IMR-90 (cell line): ENCODE measurements around the gene DLX6. TPM values are rescaled to one million over a fixed set of nuclear protein-coding genes. Genes with fewer than 3 reads are reported as not detected.

Source experiments
- ATAC-seq: fragments of 200-7000 bp; cut with Tn5 transposase; 2 replicates; pipeline ENCODE4 v1.9.1; 2020; ENCODE audit warnings: low read depth, mild to moderate bottlenecking, moderate library complexity
- BruUV-seq: library from RNA; stranded (reverse); fragments of 400-500 nt; replicated peaks from 2 replicates; lab custom pipeline; 2021; lab: Mats Ljungman, UMichigan
- CTCF ChIA-PET: fragments of 300-600 bp; formaldehyde crosslinking; extraction: SDS; loops from one replicate; lab custom pipeline; 2021; ENCODE audit warnings: antibody characterized with exemption; lab: Yijun Ruan, JAX
- POLR2A ChIA-PET: fragments of 300-600 bp; sonication (Branson Sonifier 250); formaldehyde crosslinking; loops from one replicate; lab custom pipeline; 2022; ENCODE audit warnings: antibody characterized with exemption; ENCODE audit not compliant: unreplicated experiment; lab: Charles Lee
- DNase-seq: peaks from one replicate; pipeline ENCODE4 v3.0.0; 2013
- H2AFZ ChIP-seq: replicated peaks from 2 replicates; pipeline ENCODE3; 2013; ENCODE audit warnings: low read length, mild to moderate bottlenecking; ENCODE audit not compliant: poor library complexity
- H2AK5ac ChIP-seq: 2 replicates; pipeline ENCODE4 v1.6.1; 2013; ENCODE audit warnings: low read depth, low read length, inconsistent platforms
- H2AK9ac ChIP-seq: replicated peaks from 2 replicates; pipeline ENCODE3; 2013; ENCODE audit warnings: mild to moderate bottlenecking, low read depth, low read length, moderate library complexity; ENCODE audit not compliant: poor library complexity
- H2BK120ac ChIP-seq: 2 replicates; pipeline ENCODE4 v1.6.1; 2013; ENCODE audit warnings: low read depth, low read length, inconsistent platforms
- H2BK15ac ChIP-seq: 3 replicates; pipeline ENCODE4 v1.6.1; 2013; ENCODE audit warnings: low read depth, low read length, inconsistent platforms
- H2BK20ac ChIP-seq: 2 replicates; pipeline ENCODE4 v1.6.1; 2013; ENCODE audit warnings: low read depth, mild to moderate bottlenecking, inconsistent platforms, low read length, moderate library complexity
- H2BK5ac ChIP-seq: 2 replicates; pipeline ENCODE4 v1.6.1; 2013; ENCODE audit warnings: mild to moderate bottlenecking, low read depth, low read length, inconsistent platforms; ENCODE audit not compliant: poor library complexity, severe bottlenecking
- H3K14ac ChIP-seq: replicated peaks from 2 replicates; pipeline ENCODE4 v1.6.1; 2013; ENCODE audit warnings: low read depth, low read length, inconsistent platforms
- H3K18ac ChIP-seq: 2 replicates; pipeline ENCODE4 v1.6.1; 2013; ENCODE audit warnings: low read depth, low read length, control low read depth
- H3K23ac ChIP-seq: 2 replicates; pipeline ENCODE4 v1.6.1; 2013; ENCODE audit warnings: low read depth, low read length, inconsistent platforms
- H3K27ac ChIP-seq: 2 replicates; pipeline ENCODE4 v1.5.1; 2013; ENCODE audit warnings: mild to moderate bottlenecking, control low read depth, low read length; ENCODE audit not compliant: insufficient read depth
- H3K27me3 ChIP-seq: 2 replicates; pipeline ENCODE4 v1.6.1; 2013; ENCODE audit warnings: low read length; ENCODE audit not compliant: control insufficient read depth, insufficient read depth
- H3K36me3 ChIP-seq: 2 replicates; pipeline ENCODE4 v1.6.1; 2013; ENCODE audit warnings: low read length, mixed read lengths; ENCODE audit not compliant: control insufficient read depth, insufficient read depth
- H3K4ac ChIP-seq: 2 replicates; pipeline ENCODE4 v1.6.1; 2013; ENCODE audit warnings: low read depth, low read length, inconsistent platforms
- H3K4me1 ChIP-seq: 2 replicates; pipeline ENCODE4 v1.6.1; 2013; ENCODE audit warnings: low read length, mixed read lengths; ENCODE audit not compliant: control insufficient read depth, insufficient read depth
- H3K4me2 ChIP-seq: 2 replicates; pipeline ENCODE4 v1.6.1; 2013; ENCODE audit warnings: low read depth, mild to moderate bottlenecking, control low read depth, low read length, moderate library complexity
- H3K4me3 ChIP-seq: 2 replicates; pipeline ENCODE4 v1.5.1; 2013; ENCODE audit warnings: low read depth, mild to moderate bottlenecking, control low read depth, low read length, moderate library complexity; ENCODE audit not compliant: insufficient read depth
- H3K56ac ChIP-seq: 2 replicates; pipeline ENCODE4 v1.6.1; 2013; ENCODE audit warnings: low read length, inconsistent platforms; ENCODE audit not compliant: insufficient read depth; ENCODE audit errors: extremely low read depth
- H3K79me1 ChIP-seq, 2 experiments: 2 replicates each; pipeline ENCODE4 v1.6.1; 2013; ENCODE audit warnings: low read length in 2 of 2, inconsistent platforms in 1 of 2, low read depth in 1 of 2
- H3K9ac ChIP-seq: 2 replicates; pipeline ENCODE4 v1.6.1; 2013; ENCODE audit warnings: low read depth, low read length, control low read depth
- H3K9me1 ChIP-seq: 2 replicates; pipeline ENCODE4 v1.6.1; 2013; ENCODE audit warnings: low read length, inconsistent platforms; ENCODE audit not compliant: insufficient read depth
- H3K9me3 ChIP-seq: 2 replicates; pipeline ENCODE4 v1.6.1; 2013; ENCODE audit warnings: low read length; ENCODE audit not compliant: control insufficient read depth, insufficient read depth
- H4K20me1 ChIP-seq: 2 replicates; pipeline ENCODE4 v1.6.1; 2013; ENCODE audit warnings: low read length, inconsistent platforms; ENCODE audit not compliant: insufficient read depth
- H4K5ac ChIP-seq: 2 replicates; pipeline ENCODE4 v1.6.1; 2013; ENCODE audit warnings: mild to moderate bottlenecking, low read depth, low read length, control low read depth
- H4K8ac ChIP-seq, 2 experiments: 2 replicates each; pipeline ENCODE4 v1.6.1; 2013; ENCODE audit warnings: low read depth in 2 of 2, low read length in 2 of 2, control low read depth in 1 of 2, inconsistent platforms in 1 of 2
- H4K91ac ChIP-seq: 2 replicates; pipeline ENCODE4 v1.6.1; 2013; ENCODE audit warnings: low read depth, low read length, inconsistent platforms; ENCODE audit not compliant: insufficient read depth
- CEBPB ChIP-seq: IDR thresholded peaks from 2 replicates; pipeline ENCODE4 v1.6.1; 2012; ENCODE audit warnings: low read depth, low read length, improper control_type of control experiment
- CHD1 ChIP-seq: IDR thresholded peaks from 2 replicates; pipeline ENCODE4 v1.6.1; 2012; ENCODE audit warnings: low read depth, low read length, improper control_type of control experiment
- CTCF ChIP-seq: conservative IDR thresholded peaks from 2 replicates; pipeline ENCODE4 v1.5.1; 2012; ENCODE audit warnings: mild to moderate bottlenecking, low read depth, low read length, improper control_type of control experiment
- ELK1 ChIP-seq: fragments of 150-350 bp; IDR thresholded peaks from 2 replicates; pipeline ENCODE4 v1.6.1; 2016; ENCODE audit warnings: low read depth, mild to moderate bottlenecking, low read length, moderate library complexity, borderline replicate concordance
- FOS ChIP-seq: fragments of 150-350 bp; IDR thresholded peaks from 2 replicates; pipeline ENCODE4 v1.6.1; 2016; ENCODE audit warnings: low read depth, low read length
- MAZ ChIP-seq: IDR thresholded peaks from 2 replicates; pipeline ENCODE4 v1.6.1; 2012; ENCODE audit warnings: low read depth, mild to moderate bottlenecking, low read length, improper control_type of control experiment, moderate library complexity, borderline replicate concordance
- MXI1 ChIP-seq: IDR thresholded peaks from 2 replicates; pipeline ENCODE4 v1.6.1; 2012; ENCODE audit warnings: low read depth, mild to moderate bottlenecking, low read length, moderate library complexity, borderline replicate concordance
- NFE2L2 ChIP-seq: fragments of 150-350 bp; IDR thresholded peaks from 2 replicates; pipeline ENCODE4 v1.6.1; 2016; ENCODE audit warnings: low read depth, mild to moderate bottlenecking, low read length
- POLR2A ChIP-seq: IDR thresholded peaks from 2 replicates; pipeline ENCODE4 v1.6.1; 2012; ENCODE audit warnings: mild to moderate bottlenecking, low read depth, low read length
- RAD21 ChIP-seq: IDR thresholded peaks from 2 replicates; pipeline ENCODE4 v1.6.1; 2012; ENCODE audit warnings: low read length, improper control_type of control experiment
- RCOR1 ChIP-seq: IDR thresholded peaks from 2 replicates; pipeline ENCODE4 v1.6.1; 2012; ENCODE audit warnings: mild to moderate bottlenecking, low read length, improper control_type of control experiment; ENCODE audit not compliant: insufficient replicate concordance
- RFX5 ChIP-seq: IDR thresholded peaks from 2 replicates; pipeline ENCODE4 v1.8.0; 2012; ENCODE audit warnings: low read depth, mild to moderate bottlenecking, low read length, moderate library complexity
- SMC3 ChIP-seq: fragments of 150-350 bp; IDR thresholded peaks from 2 replicates; pipeline ENCODE4 v1.6.1; 2016; ENCODE audit warnings: low read depth, mild to moderate bottlenecking, antibody characterized with exemption, low read length, moderate library complexity
- WGBS, 2 experiments: methylation state at CpG; one replicate each; pipeline versions ENCODE4 v1.1.5 to v1.1.7; 2013; ENCODE audit warnings: missing lambda C conversion rate in 2 of 2; ENCODE audit not compliant: insufficient read length in 1 of 2; ENCODE audit errors: extremely low coverage in 2 of 2; 5-methylcytosine and 5-hydroxymethylcytosine counted together
- dilution Hi-C: fragments of 300-500 bp; cut with HindIII; formaldehyde crosslinking; loops from one replicate; pipeline ENCODE4 v1.14.3; 2018; ENCODE audit warnings: low sequenced_read_pairs; ENCODE audit not compliant: unreplicated experiment
- in situ Hi-C: fragments of 300-500 bp; cut with MboI; formaldehyde crosslinking; loops from 3 replicates; pipeline ENCODE4 v1.14.3; 2019; ENCODE audit warnings: low sequenced_read_pairs, inconsistent platforms, mixed read lengths
- intact Hi-C: fragments of 100-400 bp; cut with micrococcal nuclease; formaldehyde crosslinking; loops from 2 replicates; pipeline ENCODE4 v1.10.0; 2022
- polyA plus RNA-seq, 3 experiments: library from polyadenylated mRNA; depleted of rRNA; stranded (reverse); fragments of >200 nt; gene quantifications; 2 replicates each; pipeline ENCODE4 v1.2.3, GENCODE V29; 2012; ENCODE audit warnings: low replicate concordance in 1 of 3
- total RNA-seq: library from RNA; depleted of rRNA; stranded (reverse); fragments of >200 nt; gene quantifications from 2 replicates; pipeline ENCODE4 v1.2.3, GENCODE V29; 2012
- TF ChIP-seq, protein P1 (sequence below): fragments of 150-350 bp; IDR thresholded peaks from 2 replicates; pipeline ENCODE4 v1.6.1; 2017; ENCODE audit warnings: mild to moderate bottlenecking, antibody characterized with exemption, low read length, low read depth

DLX6 gene
- total and polyA plus RNA-seq, 2 of the 4 experiments (the other 2 are of a cell fraction): not detected

DNA sequence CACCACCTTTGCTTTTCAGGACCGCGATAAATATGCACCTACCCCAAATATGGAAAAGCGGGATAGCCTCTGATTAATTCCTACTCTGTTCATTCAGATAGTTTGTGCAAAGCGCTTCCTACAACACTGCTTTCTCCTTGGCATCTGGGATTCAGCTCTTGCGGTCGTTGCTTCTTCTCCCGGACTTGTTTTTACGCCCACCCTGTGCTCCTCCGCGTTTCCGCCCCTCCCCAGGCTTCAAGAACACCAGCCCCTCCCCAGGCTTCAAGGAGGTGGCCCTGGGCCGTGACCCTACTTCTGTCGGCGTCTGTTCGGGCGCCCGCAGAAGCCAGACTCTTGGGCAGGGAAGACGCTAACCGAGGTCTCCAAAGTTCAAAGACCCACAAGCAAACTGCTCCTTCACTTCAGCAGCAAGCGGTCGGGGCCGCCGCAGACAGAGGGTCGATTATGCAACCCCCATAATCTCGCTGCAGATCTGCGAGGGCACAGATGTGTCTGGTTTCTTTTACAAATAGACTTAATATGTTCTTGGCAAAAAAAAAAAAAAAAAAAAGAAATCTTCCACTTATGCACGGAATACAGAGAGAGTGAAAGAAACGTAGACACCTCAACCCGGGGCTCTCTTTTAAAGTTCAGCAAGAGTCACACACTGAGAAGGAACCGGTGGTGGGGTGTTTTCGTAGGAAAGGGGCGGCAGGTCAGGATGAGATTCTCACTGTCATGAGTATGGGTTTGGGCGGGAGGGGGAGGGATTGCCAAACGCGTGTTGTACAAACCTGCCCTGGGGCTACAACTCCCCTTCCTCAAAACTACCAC lies 17.3 kb downstream of the DLX6 start:
- H2AK5ac ChIP-seq: no peak overlapping the region
- H3K14ac ChIP-seq: no peak overlapping the region
- H3K36me3 ChIP-seq: no peaks in the 10 kb centered on the region
- no peak overlapping the region for H3K4me2 ChIP-seq
- CTCF ChIA-PET: no interaction called here
- WGBS, 2 experiments: 8% methylated on average over 16 of the region's 35 CpGs; no CpG with 5 or more reads in 1 of the 2 experiments
- no peak overlapping the region for H3K4ac ChIP-seq
- DNase-seq (no peak), ATAC-seq (no peak)
- no peak overlapping the region for H2BK5ac ChIP-seq
- no peak overlapping the region for H2BK20ac ChIP-seq
- H4K91ac ChIP-seq: no peak overlapping the region
- H3K4me1 ChIP-seq: no peaks in the 10 kb centered on the region
- in situ Hi-C loops (loop anchor here (10.0 kb wide), 1 partner anchor 948 kb away; no protein-coding TSS in a partner anchor), intact Hi-C loops (no loop called here), dilution Hi-C loops (no loop called here)
- no peaks in the 10 kb centered on the region for H4K20me1 ChIP-seq
- H3K18ac ChIP-seq: no peak overlapping the region
- no peak overlapping the region for H3K27ac ChIP-seq
- no peak overlapping the region for H2BK15ac ChIP-seq
- H2AK9ac ChIP-seq: no peak overlapping the region
- no peak overlapping the region for H3K9ac ChIP-seq
- H3K79me1 ChIP-seq: no peaks in the 10 kb centered on the region
- H4K8ac ChIP-seq: no peak overlapping the region
- H3K9me1 ChIP-seq: no peaks in the 10 kb centered on the region
- H2BK120ac ChIP-seq: no peak overlapping the region
- no TSS peak for BruUV-seq
- no peak overlapping the region for H4K5ac ChIP-seq
- H3K9me3 ChIP-seq: peaks cover 7% of the 10 kb centered on the region
- peaks cover 80% of the 10 kb centered on the region for H3K27me3 ChIP-seq
- no peak overlapping the region for H3K56ac ChIP-seq
- H2AFZ ChIP-seq: no peak overlapping the region
- POLR2A ChIA-PET: no interaction called here
- no peak for TF ChIP-seq MAZ
- no peak for TF ChIP-seq POLR2A
- TF ChIP-seq RFX5: no peak
- no peak for TF ChIP-seq FOS
- TF ChIP-seq NFE2L2: no peak
- no peak for TF ChIP-seq RAD21
- no peak for TF ChIP-seq MXI1
- TF ChIP-seq SMC3: no peak
- no peak for TF ChIP-seq RCOR1
- TF ChIP-seq CTCF: no peak
- no peak for TF ChIP-seq CHD1
- TF ChIP-seq ELK1: no peak
- TF ChIP-seq CEBPB: no peak
- TF ChIP-seq, protein P1, sequence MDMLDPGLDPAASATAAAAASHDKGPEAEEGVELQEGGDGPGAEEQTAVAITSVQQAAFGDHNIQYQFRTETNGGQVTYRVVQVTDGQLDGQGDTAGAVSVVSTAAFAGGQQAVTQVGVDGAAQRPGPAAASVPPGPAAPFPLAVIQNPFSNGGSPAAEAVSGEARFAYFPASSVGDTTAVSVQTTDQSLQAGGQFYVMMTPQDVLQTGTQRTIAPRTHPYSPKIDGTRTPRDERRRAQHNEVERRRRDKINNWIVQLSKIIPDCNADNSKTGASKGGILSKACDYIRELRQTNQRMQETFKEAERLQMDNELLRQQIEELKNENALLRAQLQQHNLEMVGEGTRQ: no peak
- no peak overlapping the region for H3K23ac ChIP-seq
- no peak overlapping the region for H3K4me3 ChIP-seq
